Effector memory CD8-positive, alpha-beta T cell (primary cell): ENCODE results near the gene CCDC6.

Experiments
- ATAC-seq: fragments of 150-1000 bp; cut with Tn5 transposase; replicated peaks from 2 replicates; pipeline ENCODE4 v1.10.0; 2021; ENCODE audit warnings: mild to moderate bottlenecking, moderate library complexity
- DNase-seq, 3 experiments: peaks; one replicate each; pipeline ENCODE4 v3.0.0; 2021
- H3K27ac Mint-ChIP-seq, 2 donors: one replicate each; pipeline ENCODE4 v1.8.0; 2022; ENCODE audit warnings: mild to moderate bottlenecking in 2 of 2, mixed read lengths in 2 of 2, moderate library complexity in 2 of 2
- H3K27me3 Mint-ChIP-seq, 2 donors: one replicate each; pipeline ENCODE4 v1.8.0; 2022; ENCODE audit warnings: mixed read lengths in 2 of 2
- H3K36me3 Mint-ChIP-seq: one replicate; pipeline ENCODE4 v1.8.0; 2022; ENCODE audit warnings: mild to moderate bottlenecking, moderate library complexity, mixed read lengths; ENCODE audit not compliant: insufficient read depth
- H3K4me1 Mint-ChIP-seq, 2 donors: one replicate each; pipeline ENCODE4 v1.8.0; 2022; ENCODE audit warnings: low read depth in 2 of 2, mixed read lengths in 2 of 2
- H3K4me3 Mint-ChIP-seq, 2 donors: one replicate each; pipeline ENCODE4 v1.8.0; 2022; ENCODE audit warnings: mild to moderate bottlenecking in 2 of 2, mixed read lengths in 2 of 2, moderate library complexity in 2 of 2
- H3K9me3 Mint-ChIP-seq, 2 donors: one replicate each; pipeline ENCODE4 v1.8.0; 2022; ENCODE audit warnings: mixed read lengths in 2 of 2

Gene CCDC6

GRCh38 chr10:59870152-59870551, 36.2 kb downstream of the CCDC6 start:
- H3K4me3 Mint-ChIP-seq, result no peak overlapping the region
- no peaks in the 10 kb centered on the region for H3K27me3 Mint-ChIP-seq
- no peaks in the 10 kb centered on the region for H3K9me3 Mint-ChIP-seq
- ATAC-seq (no peak), DNase-seq (no peak)
- H3K4me1 Mint-ChIP-seq, result peaks cover 43 to 81% of the 10 kb centered on the region in 2 donors
- H3K27ac Mint-ChIP-seq, result peak overlapping the region in 1 of 2 donors; percentile 42
- H3K36me3 Mint-ChIP-seq, result peaks cover 14% of the 10 kb centered on the region

DNA sequence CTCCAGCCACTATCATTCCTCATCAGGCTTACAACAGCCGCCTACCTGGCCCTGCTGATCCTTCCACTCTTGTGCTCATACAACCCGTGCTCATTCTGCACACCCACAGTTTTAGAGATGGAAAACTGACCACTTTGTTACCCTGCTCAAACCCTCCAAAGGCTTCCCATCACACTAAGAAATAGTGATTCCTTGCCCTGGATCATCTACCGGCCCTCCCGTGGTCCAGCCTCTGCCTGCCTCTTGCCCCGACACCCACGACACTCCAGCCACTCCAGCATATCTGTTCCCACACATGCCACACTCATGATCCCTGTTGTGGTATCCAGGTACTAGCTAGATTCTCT, 36.8 kb downstream of the CCDC6 start:
- no peak for ATAC-seq
- Mint-ChIP-seq H3K27ac (peak overlapping the region; percentile 4 to 42), H3K36me3 (peaks cover 15% of the 10 kb centered on the region)

GRCh38 chr10:59868696-59869593, 37.4 kb downstream of the CCDC6 start:
- Mint-ChIP-seq H3K4me3 (no peak overlapping the region), H3K36me3 (peaks cover 15% of the 10 kb centered on the region), H3K9me3 (no peaks in the 10 kb centered on the region), H3K27ac (peak overlapping the region; percentile 4 to 80), H3K4me1 (peaks cover 54 to 81% of the 10 kb centered on the region in 2 donors), H3K27me3 (no peaks in the 10 kb centered on the region)
- no peak for DNase-seq
- ATAC-seq, result no peak

More for the DNA sequence above, 36.8 kb downstream of the CCDC6 start:
- Mint-ChIP-seq H3K27me3 (no peaks in the 10 kb centered on the region), H3K4me1 (peaks cover 49 to 81% of the 10 kb centered on the region in 2 donors), H3K9me3 (no peaks in the 10 kb centered on the region), H3K4me3 (no peak overlapping the region)
- DNase-seq, result no peak

- Mint-ChIP-seq H3K4me1 (peaks cover 47 to 70% of the 10 kb centered on the region in 2 donors), H3K27me3 (no peaks in the 10 kb centered on the region), H3K27ac (peak overlapping the region in 1 of 2 donors; percentile 54), H3K9me3 (no peaks in the 10 kb centered on the region), H3K36me3 (peaks cover 15% of the 10 kb centered on the region), H3K4me3 (no peak overlapping the region)
- DNase-seq (no peak), ATAC-seq (no peak)
These were observed 38.8 kb downstream of the CCDC6 start for GRCh38 chr10:59867590-59867989.

DNA sequence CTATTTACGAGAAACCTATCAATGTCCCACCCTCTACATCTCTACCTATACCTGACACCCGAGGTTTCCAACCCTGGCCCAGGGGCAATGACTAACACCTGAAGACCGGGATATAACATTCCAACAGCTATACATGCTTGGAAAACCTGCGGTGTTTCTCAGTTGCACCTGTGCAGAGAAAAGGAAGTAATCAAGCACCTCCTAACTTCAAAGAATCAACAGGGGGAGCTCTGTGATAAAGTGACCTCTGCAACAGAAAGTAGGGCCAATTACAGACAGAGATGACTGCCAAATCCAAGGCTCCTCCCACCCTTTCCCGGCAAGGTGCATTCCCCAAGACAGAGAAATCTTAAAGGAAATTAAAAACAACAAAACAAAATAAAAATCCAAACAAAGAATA, 41.3 kb downstream of the CCDC6 start:
- peak overlapping the region; percentile 19 to 65 for H3K27ac Mint-ChIP-seq
- peaks cover 46 to 65% of the 10 kb centered on the region in 2 donors for H3K4me1 Mint-ChIP-seq
- ATAC-seq (peak; percentile 69), DNase-seq (peak in 1 of 3 experiments; percentile 7)
- H3K9me3 Mint-ChIP-seq, result no peaks in the 10 kb centered on the region
- peak overlapping the region; percentile 32 to 46 for H3K4me3 Mint-ChIP-seq
- H3K36me3 Mint-ChIP-seq, result peaks cover 15% of the 10 kb centered on the region
- H3K27me3 Mint-ChIP-seq, result no peaks in the 10 kb centered on the region

GRCh38 chr10:59864141-59864962, 42.0 kb downstream of the CCDC6 start:
- Mint-ChIP-seq H3K27ac (peak overlapping the region; percentile 19 to 65), H3K36me3 (peaks cover 10% of the 10 kb centered on the region), H3K4me1 (peaks cover 39 to 62% of the 10 kb centered on the region in 2 donors), H3K27me3 (no peaks in the 10 kb centered on the region), H3K9me3 (no peaks in the 10 kb centered on the region), H3K4me3 (no peak overlapping the region)
- ATAC-seq, result peak; percentile 54
- no peak for DNase-seq

GRCh38 chr10:59859570-59859969, 46.8 kb downstream of the CCDC6 start:
- no peak for DNase-seq
- peaks cover 11% of the 10 kb centered on the region for H3K36me3 Mint-ChIP-seq
- no peaks in the 10 kb centered on the region for H3K9me3 Mint-ChIP-seq
- H3K4me1 Mint-ChIP-seq, result peaks cover 22 to 47% of the 10 kb centered on the region in 2 donors
- H3K4me3 Mint-ChIP-seq, result no peak overlapping the region
- no peak for ATAC-seq
- no peaks in the 10 kb centered on the region for H3K27me3 Mint-ChIP-seq
- no peak overlapping the region for H3K27ac Mint-ChIP-seq

GRCh38 chr10:59857921-59858320, 48.4 kb downstream of the CCDC6 start:
- Mint-ChIP-seq H3K4me3 (no peak overlapping the region), H3K9me3 (no peaks in the 10 kb centered on the region), H3K27me3 (no peaks in the 10 kb centered on the region), H3K4me1 (peaks cover 21 to 56% of the 10 kb centered on the region in 2 donors), H3K27ac (no peak overlapping the region), H3K36me3 (peaks cover 13% of the 10 kb centered on the region)
- DNase-seq (no peak), ATAC-seq (no peak)

- Mint-ChIP-seq H3K27ac (no peak overlapping the region), H3K4me1 (peaks cover 27 to 63% of the 10 kb centered on the region in 2 donors)
These were observed 49.3 kb downstream of the CCDC6 start for GRCh38 chr10:59857049-59857448.

GRCh38 chr10:59856104-59856503, 50.3 kb downstream of the CCDC6 start:
- peaks cover 24 to 59% of the 10 kb centered on the region in 2 donors for H3K4me1 Mint-ChIP-seq
- H3K27ac Mint-ChIP-seq, result peak overlapping the region in 1 of 2 donors; percentile 16
- no peaks in the 10 kb centered on the region for H3K9me3 Mint-ChIP-seq
- peaks cover 17% of the 10 kb centered on the region for H3K36me3 Mint-ChIP-seq
- no peaks in the 10 kb centered on the region for H3K27me3 Mint-ChIP-seq
- no peak for ATAC-seq
- no peak overlapping the region for H3K4me3 Mint-ChIP-seq
- DNase-seq, result no peak

More at GRCh38 chr10:59857049-59857448, 49.3 kb downstream of the CCDC6 start:
- no peak overlapping the region for H3K4me3 Mint-ChIP-seq
- H3K27me3 Mint-ChIP-seq, result no peaks in the 10 kb centered on the region
- H3K36me3 Mint-ChIP-seq, result peaks cover 17% of the 10 kb centered on the region
- no peaks in the 10 kb centered on the region for H3K9me3 Mint-ChIP-seq
- DNase-seq (no peak), ATAC-seq (no peak)

- Mint-ChIP-seq H3K9me3 (no peaks in the 10 kb centered on the region), H3K36me3 (peaks cover 24% of the 10 kb centered on the region), H3K27ac (peak overlapping the region in 1 of 2 donors; percentile 80), H3K4me3 (no peak overlapping the region), H3K27me3 (no peaks in the 10 kb centered on the region), H3K4me1 (peaks cover 24 to 48% of the 10 kb centered on the region in 2 donors)
- ATAC-seq (no peak), DNase-seq (no peak)
These were observed 51.8 kb downstream of the CCDC6 start for GRCh38 chr10:59854571-59854970.

GRCh38 chr10:59852670-59853069, 53.7 kb downstream of the CCDC6 start:
- peaks cover 16 to 39% of the 10 kb centered on the region in 2 donors for H3K4me1 Mint-ChIP-seq
- H3K9me3 Mint-ChIP-seq, result no peaks in the 10 kb centered on the region
- H3K27me3 Mint-ChIP-seq, result no peaks in the 10 kb centered on the region
- ATAC-seq (no peak), DNase-seq (no peak)
- H3K4me3 Mint-ChIP-seq, result no peak overlapping the region
- peak overlapping the region; percentile 57 to 80 for H3K27ac Mint-ChIP-seq
- peaks cover 31% of the 10 kb centered on the region for H3K36me3 Mint-ChIP-seq

DNA sequence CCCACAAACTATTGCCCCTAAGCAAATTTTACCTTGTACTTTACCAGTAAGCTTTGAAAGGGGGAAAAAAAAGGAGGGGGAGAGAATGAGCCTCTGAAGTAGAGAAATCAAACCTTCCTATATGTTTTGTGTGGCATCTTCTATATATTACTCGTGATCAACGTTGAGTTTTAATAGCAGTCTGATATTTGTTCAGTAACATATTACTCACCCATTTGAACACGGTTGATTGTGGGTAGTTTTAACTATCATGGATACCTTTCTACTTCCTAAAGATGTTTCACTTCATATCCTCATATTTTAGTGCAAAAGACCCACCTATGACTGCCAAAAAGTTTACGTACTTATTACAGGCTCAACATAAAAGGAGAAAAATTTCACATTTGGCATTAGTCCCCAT, 54.5 kb downstream of the CCDC6 start:
- Mint-ChIP-seq H3K27ac (peak overlapping the region; percentile 57 to 80), H3K4me1 (peaks cover 16 to 39% of the 10 kb centered on the region in 2 donors), H3K36me3 (peaks cover 36% of the 10 kb centered on the region), H3K4me3 (no peak overlapping the region), H3K27me3 (no peaks in the 10 kb centered on the region), H3K9me3 (no peaks in the 10 kb centered on the region)
- DNase-seq (no peak), ATAC-seq (no peak)
